Measurements from ENCODE around the gene WIPF3.

GRCh38 chr7:29765490-29765889, 40.8 kb upstream of the WIPF3 start:
- TF ChIP-seq EZH2 (IDR thresholded peaks at IDR 0.05; ENCODE audit: insufficient read depth, poor library complexity, severe bottlenecking): no peak
- TF ChIP-seq EZH2phosphoT487 (IDR thresholded peaks at IDR 0.05; ENCODE audit: insufficient read depth, low read depth): no peak

All from GM23248 (cell line).